Breast epithelium (tissue), 3 donors: ENCODE results near the gene RPS21.

Experiments used
- CTCF ChIP-seq, 3 donors: fragments of 450-650 bp; IDR thresholded peaks; one replicate each; pipeline ENCODE4 v1.5.1; 2016 to 2017; ENCODE audit warnings: antibody characterized with exemption in 3 of 3, mild to moderate bottlenecking in 3 of 3, moderate library complexity in 3 of 3
- POLR2A ChIP-seq: fragments of 450-650 bp; IDR thresholded peaks from one replicate; pipeline ENCODE4 v1.6.1; 2016; ENCODE audit warnings: antibody characterized with exemption, mild to moderate bottlenecking, moderate library complexity

- TF ChIP-seq POLR2A (no peak), CTCF (IDR thresholded peaks at IDR 0.05) (no peak)
Measured at GRCh38 chr20:62415354-62416111, 28.6 kb downstream of the RPS21 start.
